Stimulated activated CD8-positive, alpha-beta memory T cell treated with anti-CD3 and anti-CD28 coated beads, Interleukin-4, amount 100 ng/mL, for 1 hour (primary cell): ENCODE measurements around the gene USP34.

ENCODE experiments used
- DNase-seq, 2 donors: peaks; one replicate each; pipeline ENCODE4 v3.0.0-alpha.2; 2020; ENCODE audit warnings: low read depth in 2 of 2, low spot score in 1 of 2

USP34 gene

DNA sequence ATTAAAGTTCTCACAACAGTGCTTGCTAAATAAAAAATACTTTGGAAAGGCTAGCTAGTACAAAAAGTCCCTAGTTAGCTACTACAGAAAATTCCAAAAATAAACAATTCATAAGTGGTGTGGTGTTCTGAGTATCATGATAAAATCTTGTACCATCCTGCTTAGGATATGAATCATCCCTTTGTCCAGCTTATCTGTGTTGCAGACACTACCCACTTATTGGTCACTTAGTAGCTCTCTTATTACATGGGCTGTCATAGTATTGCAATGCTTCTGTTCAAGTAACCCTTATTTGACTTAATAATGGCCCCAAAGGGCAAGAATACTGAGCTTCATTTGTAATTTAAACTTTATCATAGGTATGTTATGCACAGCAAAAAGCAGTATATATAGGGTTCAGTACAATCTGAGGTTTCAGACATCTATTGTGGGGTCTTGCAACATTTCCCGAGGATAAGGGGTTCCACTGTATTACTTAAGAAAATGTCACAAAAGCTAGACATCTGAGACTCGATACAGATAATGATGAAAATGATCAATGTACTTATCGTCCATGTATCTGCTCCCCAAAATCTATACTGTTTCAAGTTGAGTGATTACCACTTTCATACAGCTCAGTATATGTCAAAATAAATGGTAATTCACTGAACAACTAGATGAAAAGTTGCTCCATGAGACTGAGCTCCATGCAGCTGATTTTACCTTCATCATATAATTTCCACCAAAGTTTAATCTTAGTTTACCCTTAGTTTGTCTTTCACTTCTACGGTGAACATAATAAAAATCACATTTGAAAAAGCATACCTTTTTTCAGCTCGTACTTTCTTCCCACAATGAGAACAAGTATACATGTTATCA is 215.1 kb downstream of the USP34 start:
- no peak for DNase-seq

DNA sequence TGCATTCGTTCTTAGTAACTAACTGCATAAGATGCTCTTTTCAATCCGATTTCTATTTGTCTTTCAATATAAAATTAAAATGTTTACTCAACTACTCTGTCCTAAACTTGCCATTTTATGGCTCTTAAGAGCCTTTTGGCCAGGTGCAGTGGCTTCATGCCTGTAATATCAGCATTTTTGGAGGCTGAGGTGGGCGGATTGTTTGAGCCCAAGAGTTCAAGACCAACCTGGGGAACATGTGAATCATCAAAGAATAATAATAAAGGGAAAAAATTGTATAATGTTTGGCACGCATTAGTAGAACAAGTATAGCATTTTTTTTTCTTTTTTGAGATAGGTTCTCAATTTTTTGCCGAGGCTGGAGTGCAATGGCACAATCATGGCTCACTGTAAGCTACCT is 216.4 kb downstream of the USP34 start:
- DNase-seq: no peak

DNA sequence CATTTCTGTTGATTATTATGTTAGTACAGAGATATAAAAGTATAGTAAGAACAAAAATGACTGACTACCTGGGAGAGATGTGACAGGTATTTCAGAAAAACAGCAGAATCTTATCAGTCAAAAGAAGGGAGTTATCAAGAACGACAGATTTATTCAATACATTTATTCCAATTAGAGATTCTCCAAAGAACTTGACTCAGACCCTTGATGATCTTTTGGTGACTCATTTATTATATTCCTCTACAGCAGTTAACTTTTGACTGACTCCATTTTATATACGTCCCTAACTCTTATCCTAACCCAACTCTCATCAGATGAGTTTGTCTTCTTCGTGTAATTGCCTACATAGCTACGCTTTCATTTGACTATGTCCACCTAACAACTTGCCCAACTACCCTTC is 217.8 kb downstream of the USP34 start:
- DNase-seq: no peak

GRCh38 chr2:61252031-61252430 is 218.9 kb downstream of the USP34 start:
- DNase-seq: no peak

DNA sequence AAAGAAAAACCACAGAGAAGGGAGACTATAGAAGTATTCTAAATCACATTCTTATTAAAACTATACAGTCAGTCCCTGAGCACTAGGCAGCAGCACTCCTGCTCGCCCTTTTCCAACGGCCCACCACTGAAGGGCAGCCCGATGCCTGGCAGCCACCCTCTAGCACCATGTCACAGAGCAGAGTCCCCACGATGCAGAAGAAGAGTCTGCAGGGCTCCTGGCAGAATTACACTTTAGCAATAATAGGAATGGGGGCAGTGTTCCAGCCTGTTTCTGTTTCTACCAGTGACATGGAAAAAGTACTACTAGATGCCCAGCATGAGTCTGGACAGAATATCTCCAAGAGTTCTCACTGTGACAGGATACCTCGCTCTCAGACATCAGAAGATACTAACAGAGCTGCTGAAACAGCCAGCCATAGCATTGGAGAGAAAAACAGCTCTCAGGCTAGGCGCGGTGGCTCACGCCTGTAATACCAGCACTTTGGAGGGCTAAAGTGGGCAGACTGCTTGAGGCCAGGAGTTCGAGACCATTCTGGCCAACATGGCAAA is 221.3 kb downstream of the USP34 start:
- no peak for DNase-seq

DNA sequence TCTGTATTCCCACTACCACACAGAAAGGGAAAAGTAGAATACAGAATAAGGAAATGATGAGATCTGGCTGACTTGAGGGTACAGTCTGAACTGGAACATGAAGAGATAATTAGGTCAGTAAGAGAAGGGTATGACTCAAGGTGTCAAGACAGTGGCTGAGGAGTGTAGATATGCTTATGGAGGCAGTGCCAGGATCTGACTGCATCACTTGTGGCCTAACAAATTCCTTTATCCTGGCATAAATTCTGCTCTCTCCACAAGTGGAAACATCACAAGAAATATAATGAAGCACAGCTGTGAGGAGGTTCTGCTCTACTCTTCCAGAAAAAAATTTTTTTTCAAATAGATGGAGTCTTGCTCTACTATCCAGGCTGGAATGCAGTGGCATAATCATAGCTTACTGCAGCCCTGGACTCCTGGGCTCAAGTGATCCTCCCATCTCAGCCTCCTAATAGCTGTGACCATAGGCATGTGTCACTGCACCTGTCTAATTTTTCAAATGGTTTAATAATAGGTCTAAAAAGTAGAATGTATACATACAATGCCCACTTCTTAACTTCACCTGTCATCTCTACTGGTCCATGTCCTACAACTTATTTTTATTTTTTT is 223.6 kb downstream of the USP34 start:
- no peak for DNase-seq

GRCh38 chr2:61244694-61245093 is 226.2 kb downstream of the USP34 start:
- no peak for DNase-seq

DNA sequence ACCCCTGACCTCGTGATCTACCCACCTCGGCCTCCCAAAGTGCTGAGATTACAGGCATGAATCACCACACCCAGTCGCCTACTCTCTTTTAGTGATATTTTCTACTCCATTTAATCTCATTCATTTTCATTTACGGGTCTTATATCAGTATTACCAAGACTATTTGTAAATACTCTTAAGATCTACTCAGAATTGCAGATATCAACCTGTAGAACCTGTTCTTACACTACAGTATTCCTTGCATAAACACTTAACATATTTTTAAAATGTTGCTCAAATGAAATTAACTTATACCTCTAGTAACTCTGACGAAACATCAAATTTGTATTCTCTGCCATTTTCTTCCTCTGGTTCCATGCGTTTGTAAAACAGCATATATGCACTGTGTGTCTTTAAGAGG is 229.6 kb downstream of the USP34 start:
- no peak for DNase-seq

DNA sequence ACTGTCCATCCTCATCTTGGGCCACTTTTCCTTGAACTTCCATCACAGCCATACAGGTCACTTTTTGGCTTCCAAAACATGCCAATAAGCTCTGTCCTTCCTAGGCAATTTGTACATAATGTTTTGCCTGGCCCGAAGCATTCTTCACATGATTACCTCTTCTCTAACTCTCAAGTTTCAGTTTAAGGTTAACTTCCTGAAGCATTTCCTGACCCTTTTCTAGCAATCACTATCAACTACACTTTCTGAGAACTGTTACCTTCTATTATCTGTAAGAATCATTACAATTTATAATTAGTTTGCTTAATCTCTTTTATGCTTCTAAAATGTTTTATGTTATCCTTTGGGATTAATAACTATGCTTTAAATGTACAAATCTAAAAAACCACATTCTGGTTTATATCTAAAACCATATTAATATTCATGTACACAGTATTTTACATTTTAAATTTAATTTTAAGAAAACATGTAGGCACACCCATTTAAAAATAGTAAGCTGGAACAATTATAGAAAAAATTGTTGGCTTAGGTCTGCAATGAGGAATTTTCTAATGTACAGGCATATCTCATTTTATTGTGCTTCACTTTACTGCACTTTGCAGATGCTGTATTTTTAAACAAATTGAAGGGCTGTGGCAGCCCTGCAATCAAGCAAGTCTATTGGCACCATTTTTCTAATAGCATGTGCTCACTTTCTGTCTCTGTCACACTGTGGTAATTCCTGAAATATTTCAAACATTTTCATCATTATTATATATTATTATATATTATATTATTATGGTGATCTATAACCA is 232.5 kb downstream of the USP34 start:
- DNase-seq: no peak

GRCh38 chr2:61235716-61236115 is 235.2 kb downstream of the USP34 start:
- DNase-seq: no peak

- DNase-seq: no peak
These were observed 237.3 kb downstream of the USP34 start for GRCh38 chr2:61233581-61233980.

DNA sequence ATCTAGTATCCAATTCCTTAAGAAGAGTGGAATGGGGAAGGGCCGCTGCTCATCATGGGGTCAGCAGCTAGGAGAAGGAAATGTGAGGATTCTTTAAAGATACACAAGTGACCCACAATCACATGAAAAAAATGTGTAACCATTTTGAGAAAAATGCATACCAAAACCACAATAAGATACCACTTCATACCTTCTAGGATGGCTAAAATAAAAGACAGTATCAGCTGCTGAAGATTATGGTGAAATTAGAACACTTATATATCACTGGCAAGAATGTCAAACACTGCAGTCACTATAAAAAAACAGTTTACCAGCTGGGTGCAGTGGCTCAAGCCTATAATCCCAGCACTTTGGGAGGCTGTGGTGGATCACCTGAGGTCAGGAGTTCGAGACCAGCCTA is 241.0 kb downstream of the USP34 start:
- no peak for DNase-seq

GRCh38 chr2:61222567-61222966 is 248.3 kb downstream of the USP34 start:
- no peak for DNase-seq

DNA sequence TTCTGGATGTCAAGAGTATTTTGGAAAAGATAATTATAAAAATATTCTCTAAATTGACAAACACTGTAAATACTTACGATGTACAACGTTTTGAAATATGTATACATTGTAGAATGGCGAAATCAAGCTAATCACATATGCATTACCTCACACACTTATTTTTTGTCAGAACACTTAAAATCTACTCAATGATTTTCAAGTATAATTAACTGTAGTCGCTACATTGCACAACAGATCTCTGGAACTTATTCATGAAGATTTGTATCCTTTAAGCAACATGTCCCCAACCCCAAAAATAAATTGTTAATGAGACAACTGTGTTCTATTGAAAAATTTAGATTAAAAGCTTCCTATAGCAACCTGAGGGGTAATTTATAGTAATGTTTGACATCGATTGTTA is 249.1 kb downstream of the USP34 start:
- no peak for DNase-seq

GRCh38 chr2:61220768-61221167 is 250.1 kb downstream of the USP34 start:
- DNase-seq: no peak

DNA sequence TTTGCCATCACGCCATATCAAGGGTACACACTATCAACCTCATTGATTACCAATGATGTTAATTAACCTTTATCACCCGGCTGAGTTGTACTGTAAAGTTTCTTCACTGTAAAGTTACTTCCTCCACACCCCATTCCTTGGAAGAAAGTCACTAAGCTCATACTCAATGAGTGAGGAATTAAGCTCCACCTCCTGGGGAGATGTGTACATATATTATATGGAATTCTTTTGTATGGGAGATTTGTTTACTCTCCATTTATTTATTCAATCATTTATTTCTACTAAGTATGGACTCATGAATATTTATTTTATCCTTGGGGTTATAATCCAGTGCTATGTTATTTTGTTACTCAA is 252.1 kb downstream of the USP34 start:
- no peak for DNase-seq

DNA sequence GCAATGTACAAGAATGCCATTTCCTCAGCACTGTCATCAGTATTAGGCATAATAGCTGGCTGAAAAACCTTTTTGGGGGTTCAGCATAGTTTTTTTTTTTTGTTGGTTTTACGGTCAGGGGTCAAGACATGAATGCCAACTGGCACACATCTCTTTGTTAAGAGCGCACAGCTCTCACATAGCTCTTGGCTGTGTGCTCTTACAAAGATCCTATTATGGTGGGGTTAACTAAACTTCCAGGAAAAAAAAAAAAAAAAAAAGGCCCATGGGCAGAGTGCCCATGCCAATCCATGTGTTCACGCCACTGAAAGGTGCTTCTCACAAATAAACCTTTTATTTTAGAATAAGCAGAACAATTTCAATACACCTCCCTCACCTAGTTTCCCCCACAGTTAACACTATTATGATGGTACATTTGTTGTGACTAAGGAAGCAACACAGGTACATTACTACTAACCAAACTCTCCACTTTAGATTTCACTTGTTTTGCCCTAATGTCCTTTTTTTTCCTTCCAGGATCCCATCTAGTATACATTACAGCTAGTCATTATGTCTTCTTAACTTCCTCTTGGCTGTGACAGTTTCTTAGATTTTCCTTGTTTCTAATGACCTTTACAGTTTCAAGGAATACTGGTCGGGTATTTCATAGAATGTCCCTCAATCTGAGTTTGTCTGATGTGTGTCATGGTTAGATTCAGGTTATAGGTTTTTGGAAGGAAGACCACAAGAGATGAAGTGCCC is 252.6 kb downstream of the USP34 start:
- DNase-seq: no peak

DNA sequence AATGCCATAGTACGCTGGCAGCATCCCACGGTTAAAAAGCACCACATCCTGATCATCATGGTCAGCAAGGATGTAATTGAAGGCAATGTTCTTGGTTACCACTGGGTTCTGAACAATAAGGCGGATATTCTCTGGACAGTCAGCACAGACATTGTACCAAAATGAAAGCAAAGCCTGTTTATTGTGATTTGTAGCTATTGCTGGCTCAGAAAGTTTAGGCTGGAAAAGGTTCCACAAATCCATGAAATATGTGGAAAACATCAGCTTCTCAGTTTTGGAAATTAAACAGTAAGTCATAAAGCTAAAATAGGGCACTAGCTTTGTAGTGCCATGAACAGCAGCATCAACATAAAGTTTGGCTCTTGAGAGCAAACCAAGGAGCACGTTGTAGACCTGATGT is 256.7 kb downstream of the USP34 start:
- no peak for DNase-seq

DNA sequence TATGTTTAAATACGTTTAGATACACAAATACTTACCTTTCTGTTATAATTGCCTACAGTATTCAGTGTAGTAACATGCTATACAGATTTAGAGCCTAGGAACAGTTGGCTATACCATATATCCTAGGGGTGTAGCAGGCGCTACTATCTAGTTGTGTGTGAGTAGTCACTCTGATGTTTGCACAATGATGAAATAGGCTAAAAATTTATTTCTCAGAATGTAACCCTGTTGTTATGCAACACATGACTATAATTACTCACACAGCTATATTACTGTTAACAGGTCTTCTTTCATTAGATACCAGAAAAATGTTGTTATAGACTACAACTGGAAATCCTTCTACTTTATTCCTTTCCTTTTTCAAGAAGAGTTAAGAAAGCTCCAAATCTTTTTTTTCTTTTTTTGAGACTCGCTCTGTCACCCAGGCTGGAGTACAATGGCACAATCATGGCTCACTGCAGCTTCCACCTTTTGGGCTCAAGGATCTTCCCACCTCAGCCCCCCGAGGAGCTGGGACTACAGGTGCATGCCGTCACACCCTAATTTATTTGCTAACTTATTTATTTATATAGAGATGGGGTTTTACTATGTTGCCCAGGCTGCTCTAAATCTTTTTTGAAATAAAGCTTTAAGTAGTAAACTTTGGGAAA is 260.4 kb downstream of the USP34 start:
- DNase-seq: no peak

- no peak for DNase-seq
These were observed 265.8 kb downstream of the USP34 start for GRCh38 chr2:61205132-61205531.

DNA sequence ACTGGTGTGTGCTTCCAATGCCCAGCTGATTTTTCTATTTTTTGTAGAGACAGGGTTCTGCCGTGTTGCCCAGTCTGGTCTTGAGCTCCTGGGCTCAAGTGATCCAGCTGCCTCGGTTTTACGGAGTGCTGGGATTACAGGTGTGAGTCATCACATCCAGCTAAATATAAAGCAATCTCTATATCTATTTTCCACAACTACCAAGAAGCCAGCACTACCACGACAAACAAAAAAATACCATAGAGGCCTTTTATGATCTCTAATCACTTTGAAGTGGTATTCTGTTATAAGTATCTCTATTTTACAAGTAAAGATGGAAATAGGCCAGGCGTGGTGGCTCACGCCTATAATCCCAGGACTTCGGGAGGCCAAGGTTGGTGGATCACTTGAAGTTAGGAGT is 274.2 kb downstream of the USP34 start:
- no peak for DNase-seq
